ENCODE data around the gene CDK6. TPM values are rescaled to one million over a fixed set of nuclear protein-coding genes. Genes with fewer than 3 reads are reported as not detected.
"Not testable (repeated sequence)": the region's sequence is repeated elsewhere in the genome, so short reads cannot be mapped to it uniquely, and the experiment has no call there.

The CDK6 gene
- total RNA-seq: 31.0 TPM

DNA sequence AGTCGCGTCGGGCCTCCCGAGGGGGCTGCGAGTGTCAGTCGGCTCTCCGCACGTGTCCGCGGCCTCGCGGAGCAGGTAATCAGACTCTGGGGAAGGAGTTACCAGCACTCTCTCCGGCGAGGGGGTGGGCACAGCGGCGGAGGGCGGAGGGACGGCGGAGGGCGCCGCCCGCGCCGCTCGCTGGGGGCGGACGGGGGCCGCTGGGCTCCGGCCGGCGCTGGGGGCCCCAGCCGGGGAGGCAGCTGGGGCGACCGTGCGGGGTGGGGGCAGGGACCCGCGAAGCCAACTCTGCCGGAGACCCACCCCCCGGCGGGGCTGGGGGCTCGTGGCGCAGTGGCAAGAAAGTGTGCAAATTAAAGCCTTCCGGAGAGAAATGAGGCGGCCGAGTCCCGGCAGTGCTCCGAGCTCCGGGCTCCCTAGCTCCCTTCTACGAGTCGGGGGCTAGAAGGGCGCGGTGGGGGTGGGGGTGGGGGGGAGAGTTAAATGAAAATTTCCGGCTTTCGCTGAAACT lies at the start of gene CDK6:
Gene CDK6, minus strand, starts transcription at position 85 of the 511 bp plus-strand sequence. CDS start 3,250 bp downstream, outside the sequence.
- intact Hi-C loops (cut with DNase I): loop anchor here (10.0 kb wide), 1 partner anchor 112 kb away; no protein-coding TSS in a partner anchor
- ATAC-seq: peak; percentile 41
- peak; percentile 74 for DNase-seq (ENCODE audit: low spot score)

DNA sequence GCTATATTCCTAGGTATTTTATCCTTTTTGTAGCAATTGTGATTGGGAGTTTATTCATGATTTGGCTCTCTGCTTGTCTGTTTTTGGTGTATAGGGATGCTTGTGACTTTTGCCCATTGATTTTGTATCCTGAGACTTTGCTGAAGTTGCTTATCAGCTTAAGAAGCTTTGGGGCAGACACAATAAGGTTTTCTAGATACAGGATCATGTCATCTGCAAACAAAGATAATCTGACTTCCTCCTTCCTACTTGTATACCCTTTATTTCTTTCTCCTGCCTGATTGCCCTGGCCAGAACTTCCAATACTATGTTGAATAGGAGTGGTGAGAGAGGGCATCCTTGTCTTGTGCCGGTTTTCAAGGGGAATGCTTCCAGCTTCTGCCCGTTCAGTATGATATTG lies 49.7 kb upstream of the CDK6 start:
- ATAC-seq; intact Hi-C loops (cut with DNase I); DNase-seq (ENCODE audit: low spot score): not testable (repeated sequence)

DNA sequence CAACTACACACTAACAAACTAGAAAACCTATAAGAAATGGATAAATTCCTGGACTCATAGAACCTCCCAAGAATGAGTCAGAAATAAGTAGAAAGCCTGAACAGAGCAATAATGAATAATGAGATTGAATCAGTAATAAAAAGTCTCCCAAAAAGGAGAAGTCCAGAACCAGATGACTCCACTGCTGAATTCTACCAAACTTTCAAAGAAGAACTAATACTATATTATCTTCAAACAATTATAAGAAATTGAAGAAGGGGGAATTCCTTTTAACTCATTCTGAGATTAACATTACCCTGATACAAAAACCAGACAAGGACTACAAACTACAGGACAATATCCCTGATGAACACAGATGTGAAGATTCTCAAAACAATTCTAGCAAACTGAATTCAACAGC lies 47.8 kb upstream of the CDK6 start:
- intact Hi-C loops (cut with DNase I): no loop called here
- no peak for DNase-seq (ENCODE audit: low spot score)
- ATAC-seq: no peak

DNA sequence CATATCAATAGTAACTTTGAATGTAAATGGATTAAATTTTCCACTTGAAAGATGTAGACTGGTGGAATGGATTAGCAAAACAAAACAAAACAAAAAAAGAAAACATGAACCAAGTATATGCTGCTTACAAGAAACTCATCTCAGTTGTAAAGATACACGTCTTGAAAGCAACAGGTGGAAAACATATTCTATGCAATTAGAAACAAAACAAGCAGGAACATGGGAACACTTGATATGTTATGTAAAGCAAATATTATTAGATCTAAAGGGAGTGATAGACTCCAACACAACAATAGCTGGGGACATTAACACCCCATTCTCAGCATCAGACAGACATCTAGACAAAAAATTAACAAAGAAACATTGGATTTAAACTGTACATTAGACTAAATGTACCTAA lies 46.4 kb upstream of the CDK6 start:
- intact Hi-C loops (cut with DNase I): no loop called here
- no peak for ATAC-seq
- no peak for DNase-seq (ENCODE audit: low spot score)

DNA sequence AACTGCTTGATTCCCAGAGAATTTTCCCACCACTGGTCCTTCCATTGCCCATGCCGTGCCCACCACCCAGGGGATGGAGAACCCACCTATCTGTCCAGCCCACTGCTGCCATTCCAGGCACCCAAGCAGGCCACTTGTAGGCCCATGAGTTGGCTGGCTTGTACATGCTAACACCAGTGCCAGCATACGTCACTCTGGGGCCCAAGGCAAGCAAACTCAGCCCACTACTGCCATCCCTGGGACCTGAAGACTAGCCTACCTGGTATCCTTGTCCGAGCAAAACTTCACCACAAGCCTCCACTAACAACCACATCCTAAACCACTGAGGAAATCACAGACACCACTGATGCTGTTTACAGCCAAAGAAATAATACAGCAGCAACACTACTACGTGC lies 44.7 kb upstream of the CDK6 start:
- intact Hi-C loops (cut with DNase I): no loop called here
- DNase-seq (ENCODE audit: low spot score) (no peak), ATAC-seq (no peak)

DNA sequence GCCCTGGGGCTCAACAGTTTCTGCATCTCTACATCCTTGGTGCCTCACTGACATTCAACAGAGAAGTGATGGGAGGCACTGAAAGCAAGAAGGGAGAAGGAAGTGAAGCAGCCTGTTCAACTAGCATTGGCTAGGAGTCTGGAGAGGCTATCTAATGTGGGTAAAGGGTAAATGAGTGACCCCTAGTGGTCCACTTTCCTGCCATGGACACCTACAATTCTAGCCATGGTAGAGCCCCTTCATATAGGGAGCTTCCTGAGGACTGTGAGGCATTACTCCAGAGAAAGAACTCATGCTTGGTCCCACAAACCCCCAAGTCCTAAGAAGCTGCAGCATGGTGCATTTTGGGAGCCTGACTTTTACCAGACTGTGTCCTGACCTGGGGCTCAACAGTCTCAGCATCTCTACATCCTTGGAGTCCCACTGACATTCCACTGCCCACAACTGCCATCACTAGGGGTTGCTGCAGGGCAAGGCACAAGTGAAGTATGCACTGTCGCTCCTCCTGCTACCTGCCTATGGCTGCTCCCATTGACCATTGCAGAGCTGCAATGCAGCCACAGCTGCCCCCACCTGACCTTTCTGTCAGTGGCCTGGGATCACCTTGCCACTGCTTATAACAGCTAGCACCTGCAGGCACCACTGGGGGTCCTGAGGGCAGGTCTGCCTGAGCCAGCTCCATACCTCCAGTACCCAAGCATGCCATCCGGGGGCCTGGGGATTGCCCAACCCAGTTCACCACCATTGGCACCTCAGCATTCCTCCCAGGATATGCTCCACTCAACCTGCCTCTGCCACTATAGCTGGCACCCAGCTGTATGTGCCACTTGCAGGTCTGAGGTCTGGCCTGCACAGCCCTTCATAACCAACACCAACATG lies 44.1 kb upstream of the CDK6 start:
- no peak for DNase-seq (ENCODE audit: low spot score)
- intact Hi-C loops (cut with DNase I): no loop called here
- ATAC-seq: peak; percentile 74

DNA sequence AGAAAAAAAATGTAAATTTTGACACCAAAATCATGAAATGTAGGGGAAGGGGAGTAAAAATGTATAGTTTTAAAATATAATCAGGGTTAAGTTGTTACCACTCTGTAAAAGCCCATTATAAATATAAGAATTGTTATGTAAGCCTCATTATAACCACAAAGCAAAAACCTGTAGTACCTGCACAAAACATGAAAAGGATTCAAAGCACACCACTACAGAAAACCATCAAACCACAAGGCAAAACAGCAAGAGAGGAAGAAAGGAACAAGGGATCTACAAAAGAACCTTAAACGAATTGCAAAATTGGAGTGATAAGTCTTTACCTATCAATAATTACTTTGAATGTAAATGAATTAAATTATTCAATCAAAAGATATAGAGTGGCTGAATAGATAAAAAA lies 41.0 kb upstream of the CDK6 start:
- intact Hi-C loops (cut with DNase I): no loop called here
- no peak for DNase-seq (ENCODE audit: low spot score)
- no peak for ATAC-seq

DNA sequence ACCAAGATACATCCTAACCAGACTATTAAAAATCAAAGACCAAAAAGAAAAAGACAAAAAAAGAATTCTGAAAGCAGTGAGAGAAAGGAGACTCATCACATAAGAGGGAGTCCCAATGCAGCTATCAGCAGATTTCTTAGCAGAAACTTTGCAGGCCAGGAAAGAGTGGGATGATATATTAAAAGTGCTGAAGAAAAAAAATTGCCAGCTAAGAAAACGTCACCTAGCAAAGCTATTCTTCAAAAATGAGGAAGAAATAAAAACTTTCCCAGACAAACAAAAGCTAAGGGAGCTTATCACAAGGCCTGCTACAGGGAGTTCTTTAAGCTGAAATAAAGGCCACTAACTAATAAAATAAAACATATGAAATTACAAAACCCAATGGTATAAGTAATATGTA lies 40.5 kb upstream of the CDK6 start:
- ATAC-seq (no peak), DNase-seq (ENCODE audit: low spot score) (no peak)
- intact Hi-C loops (cut with DNase I): no loop called here

DNA sequence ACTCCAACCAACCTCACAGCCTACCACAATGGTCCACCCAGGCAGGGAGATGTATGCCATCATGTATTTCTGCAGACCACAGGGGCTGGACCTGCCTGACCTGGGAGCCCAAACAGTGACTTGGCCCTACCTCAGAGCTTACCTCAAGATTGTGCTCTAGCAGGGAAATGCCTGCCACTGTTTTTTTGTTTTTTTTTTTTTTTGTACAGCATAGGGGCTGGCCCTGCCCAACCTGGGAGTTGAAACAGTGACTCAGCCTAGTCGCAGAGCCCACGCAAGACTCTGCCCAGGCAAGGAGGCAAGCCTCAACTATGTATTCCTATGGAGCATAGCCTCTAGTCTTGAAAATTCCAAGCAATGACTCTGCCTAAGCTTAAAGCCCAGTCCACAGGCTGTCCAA lies 39.3 kb upstream of the CDK6 start:
- intact Hi-C loops (cut with DNase I): no loop called here
- DNase-seq (ENCODE audit: low spot score): no peak

DNA sequence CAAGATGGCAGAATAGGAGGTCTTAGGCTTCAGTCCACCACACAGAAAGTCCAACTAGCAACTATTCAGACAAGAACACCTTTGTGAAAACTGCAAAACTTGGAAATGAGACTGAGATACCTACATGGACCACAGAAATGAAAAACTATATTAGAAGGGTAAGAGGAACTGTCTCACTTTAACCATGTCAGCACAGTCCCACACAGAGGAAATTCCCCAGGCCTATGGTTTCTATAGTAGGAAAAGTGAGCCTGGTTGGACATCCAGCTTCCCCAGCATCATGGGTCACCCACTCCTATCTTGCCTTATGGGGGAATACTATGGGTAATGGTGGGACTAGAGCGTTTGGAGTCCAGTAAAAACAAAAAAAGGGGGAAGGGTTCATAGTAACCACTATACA lies 38.8 kb upstream of the CDK6 start:
- ATAC-seq (no peak), DNase-seq (ENCODE audit: low spot score) (no peak)
- intact Hi-C loops (cut with DNase I): no loop called here

More for the DNA sequence above, 39.3 kb upstream of the CDK6 start:
- ATAC-seq: no peak

DNA sequence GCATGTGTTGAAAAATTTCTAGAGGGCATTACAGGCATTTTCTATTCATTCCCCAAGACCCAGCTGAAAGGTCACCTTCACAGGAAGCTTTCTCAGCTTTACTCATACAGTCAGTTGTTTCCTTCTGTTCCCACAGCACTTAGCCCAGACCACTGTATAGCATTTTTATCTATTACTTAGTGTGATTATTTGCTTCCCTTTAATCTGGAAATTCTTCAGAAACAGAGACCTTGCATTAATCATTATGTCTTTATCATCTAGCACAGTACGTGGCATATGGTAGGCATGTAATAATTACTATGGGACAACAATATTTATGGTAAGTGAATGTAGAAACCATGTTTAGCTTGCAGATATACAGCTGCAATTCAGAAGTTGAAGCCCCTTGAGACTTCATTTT lies 38.2 kb upstream of the CDK6 start:
- DNase-seq (ENCODE audit: low spot score): no peak
- ATAC-seq: no peak
- intact Hi-C loops (cut with DNase I): no loop called here

DNA sequence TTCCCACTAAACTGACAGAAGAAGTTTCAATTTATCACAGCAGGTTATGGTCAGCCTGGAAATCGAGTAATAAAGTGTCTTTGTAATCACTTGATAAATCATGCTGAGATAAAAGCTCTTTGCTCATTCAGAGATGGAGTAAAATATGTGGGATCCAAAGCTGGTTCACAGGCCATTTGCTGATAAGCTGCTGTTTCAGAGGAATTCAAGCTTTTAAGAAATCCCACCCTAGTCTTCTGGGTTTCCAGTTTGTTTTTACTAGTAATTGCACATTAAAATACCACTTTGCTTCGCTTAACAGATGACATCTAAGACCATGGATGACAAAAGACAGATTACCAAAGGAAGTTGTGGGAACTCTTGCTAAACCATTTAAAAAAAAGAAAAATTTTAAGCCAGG lies 37.4 kb upstream of the CDK6 start:
- no peak for ATAC-seq
- DNase-seq (ENCODE audit: low spot score): no peak
- intact Hi-C loops (cut with DNase I): no loop called here

DNA sequence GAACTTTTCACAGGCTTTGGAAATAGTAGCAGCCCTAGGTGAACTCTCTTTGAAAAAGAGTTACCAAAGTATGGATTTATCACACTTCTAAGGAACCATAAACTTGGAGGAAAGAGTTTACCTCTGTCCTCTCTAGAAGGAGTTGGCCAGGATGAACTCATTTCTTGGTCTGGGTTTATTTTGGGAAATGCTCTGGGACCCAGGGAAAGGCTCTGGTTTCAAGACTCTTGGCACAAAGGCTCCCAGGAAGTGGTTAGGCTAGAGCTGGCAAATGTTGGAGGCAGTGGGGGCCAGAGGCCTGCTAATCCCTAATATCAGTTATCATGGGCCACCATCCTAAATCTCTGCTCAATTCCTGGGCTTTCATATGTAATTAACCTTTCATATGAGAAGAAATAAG lies 36.3 kb upstream of the CDK6 start:
- no peak for ATAC-seq
- intact Hi-C loops (cut with DNase I): no loop called here
- DNase-seq (ENCODE audit: low spot score): no peak

DNA sequence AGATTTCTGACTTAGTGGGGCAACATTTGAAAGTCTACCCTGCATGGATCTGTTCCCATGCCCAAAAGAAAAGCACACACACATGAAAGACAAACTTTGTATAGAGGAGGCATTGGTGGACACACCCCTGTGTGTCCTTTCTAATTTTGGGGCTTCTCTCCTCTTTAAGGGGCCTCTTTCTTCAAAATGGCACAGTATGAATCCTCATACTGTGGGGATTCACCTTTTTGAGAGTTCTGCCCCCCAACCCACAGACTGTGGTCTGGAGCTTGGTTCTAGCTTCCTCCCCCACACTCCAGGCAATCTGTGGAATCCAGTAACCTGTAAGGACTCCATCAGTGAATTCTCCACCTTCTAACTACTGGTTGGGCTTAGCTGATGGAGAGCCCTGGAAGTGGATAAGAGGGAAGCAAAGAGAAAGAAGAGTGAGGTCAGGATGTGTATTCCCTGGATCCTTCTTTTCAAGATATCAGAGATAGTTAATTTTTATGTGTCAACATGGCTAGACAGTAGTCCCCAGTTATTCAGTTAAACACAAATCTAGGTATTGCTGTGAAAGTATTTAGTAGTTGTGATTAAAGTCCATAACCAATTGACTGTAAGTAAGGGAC lies 32.4 kb upstream of the CDK6 start:
- intact Hi-C loops (cut with DNase I): no loop called here
- ATAC-seq (no peak), DNase-seq (ENCODE audit: low spot score) (no peak)

DNA sequence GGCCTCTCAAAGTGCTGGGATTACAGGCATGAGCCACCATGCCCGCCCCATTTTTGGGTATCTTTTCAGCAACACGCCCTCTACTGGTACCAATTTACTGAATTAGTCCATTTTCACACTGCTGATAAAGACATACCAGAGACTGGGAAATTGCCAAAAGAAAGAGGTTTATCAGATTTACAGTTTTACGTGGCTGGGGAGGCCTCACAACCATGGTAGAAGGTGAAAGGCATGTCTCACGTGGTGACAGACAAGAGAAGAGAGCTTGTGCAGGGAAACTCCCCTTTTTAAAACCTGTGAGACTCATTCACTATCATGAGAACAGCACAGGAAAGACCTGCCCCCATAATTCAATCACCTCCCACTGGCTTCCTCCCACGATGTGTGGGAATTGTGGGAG lies 27.8 kb upstream of the CDK6 start:
- DNase-seq (ENCODE audit: low spot score); ATAC-seq; intact Hi-C loops (cut with DNase I): not testable (repeated sequence)

DNA sequence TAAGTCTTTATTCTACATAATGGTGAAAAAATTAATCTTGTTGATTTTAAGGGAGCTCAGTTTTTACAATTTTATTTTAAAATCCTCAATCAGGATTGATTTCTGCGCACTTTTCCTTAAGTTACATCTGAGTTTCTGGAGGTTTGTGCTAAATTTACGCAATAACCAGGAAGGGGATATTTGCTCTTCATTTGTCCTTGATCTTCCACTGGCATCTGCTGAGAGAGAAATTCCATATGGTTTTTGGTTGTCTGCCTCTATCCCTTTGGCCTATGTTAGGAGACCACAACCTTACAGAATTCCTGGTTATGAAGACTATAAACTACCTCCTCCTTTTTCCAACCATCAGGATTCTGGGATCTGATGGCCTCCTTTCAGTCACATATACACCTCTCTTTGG lies 20.1 kb upstream of the CDK6 start:
- intact Hi-C loops (cut with DNase I): no loop called here
- no peak for DNase-seq (ENCODE audit: low spot score)
- no peak for ATAC-seq

DNA sequence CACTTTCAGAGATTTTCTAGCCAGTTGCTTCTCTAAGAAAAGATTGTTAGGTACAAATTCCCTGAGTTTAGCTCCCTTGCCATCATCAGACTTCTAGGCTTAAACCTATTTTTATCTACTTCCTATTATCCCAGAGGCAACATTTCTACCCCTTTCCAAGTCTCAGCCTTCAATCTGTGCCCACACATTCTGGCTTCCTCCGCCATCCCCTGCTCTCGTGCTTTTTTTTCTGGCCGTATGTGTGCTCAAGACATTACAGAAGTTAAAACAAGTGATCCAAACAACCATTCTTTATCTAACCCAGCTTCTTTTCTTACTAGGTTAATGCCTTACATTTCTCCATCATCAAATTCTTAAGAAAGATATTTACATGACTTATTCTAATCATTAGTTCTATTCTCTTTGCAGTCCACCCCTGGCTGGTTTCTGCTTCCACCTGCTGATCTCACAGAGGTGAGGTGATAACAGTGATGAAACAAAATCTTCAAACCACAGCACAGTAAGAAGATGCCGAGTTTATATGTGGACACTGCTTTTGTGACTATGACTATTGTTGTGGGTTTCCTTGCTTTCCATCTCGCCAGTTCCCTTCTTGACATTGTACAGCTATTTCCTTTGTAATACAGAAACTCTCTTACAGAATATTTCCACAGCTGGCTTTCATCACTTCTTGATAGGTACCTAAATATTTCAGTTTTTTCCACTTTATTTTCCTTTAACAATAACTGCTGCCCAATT lies 18.3 kb upstream of the CDK6 start:
- no peak for ATAC-seq
- intact Hi-C loops (cut with DNase I): no loop called here
- DNase-seq (ENCODE audit: low spot score): no peak

DNA sequence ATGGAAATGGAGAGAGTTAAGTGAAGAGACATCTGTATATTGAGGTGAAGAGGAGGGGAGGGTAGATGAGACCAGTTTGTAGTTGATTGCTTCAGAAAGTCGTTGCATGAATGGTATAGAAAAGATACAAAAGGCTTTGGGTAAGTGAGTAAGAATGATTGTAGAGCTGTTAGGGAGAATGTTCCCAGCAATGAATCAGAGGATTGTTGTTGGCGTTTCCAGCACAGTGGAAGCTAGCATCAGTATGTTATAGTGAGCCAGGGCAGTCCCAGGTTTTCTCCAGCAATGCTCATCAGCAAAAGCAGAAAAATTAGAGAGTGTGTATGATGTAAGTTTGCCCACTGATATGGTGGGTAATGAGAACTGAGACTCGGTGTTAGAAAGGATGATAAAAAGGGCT lies 15.4 kb upstream of the CDK6 start:
- intact Hi-C loops (cut with DNase I): no loop called here
- DNase-seq (ENCODE audit: low spot score) (no peak), ATAC-seq (no peak)

DNA sequence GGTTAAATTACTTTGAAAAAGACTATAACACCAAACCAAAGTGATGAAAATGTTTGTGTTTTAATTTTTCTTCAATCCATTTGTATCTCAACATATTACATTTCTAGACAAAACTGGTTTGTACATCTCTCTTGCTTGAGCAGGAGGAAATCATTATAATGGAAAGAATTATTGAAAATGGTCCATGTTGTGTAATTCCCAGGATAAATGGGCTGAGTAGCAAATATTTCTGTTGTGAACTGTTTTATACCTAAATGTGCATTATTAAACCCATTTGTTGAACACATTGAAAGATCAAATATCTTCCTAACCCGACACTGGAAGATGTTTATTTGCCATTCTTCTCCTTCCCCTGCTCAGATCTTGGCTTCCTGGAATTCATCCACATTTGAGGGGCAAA lies 14.1 kb upstream of the CDK6 start:
- no peak for ATAC-seq
- no peak for DNase-seq (ENCODE audit: low spot score)
- intact Hi-C loops (cut with DNase I): no loop called here

DNA sequence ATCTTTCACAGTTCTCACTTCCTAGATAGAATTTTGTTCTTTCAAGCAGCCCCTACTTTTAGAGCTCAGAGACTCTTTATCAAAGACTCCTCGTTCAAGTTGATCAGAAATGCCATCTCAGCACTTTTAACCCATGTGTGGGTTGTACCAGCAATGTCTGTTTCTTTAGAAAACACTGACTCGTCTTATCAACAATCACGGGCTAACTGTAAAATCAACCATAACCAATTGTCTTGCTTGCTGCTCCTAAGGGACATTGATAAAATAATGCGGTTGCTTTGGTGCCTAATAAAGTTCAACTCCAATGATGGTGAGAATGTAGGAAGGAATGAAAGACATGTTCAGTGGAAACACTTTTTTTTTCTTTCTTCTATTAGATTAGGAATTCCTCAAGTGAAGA lies 12.9 kb upstream of the CDK6 start:
- DNase-seq (ENCODE audit: low spot score) (no peak), ATAC-seq (no peak)
- intact Hi-C loops (cut with DNase I): no loop called here
